ENCODE measurements around the gene ZNF618.

DNA sequence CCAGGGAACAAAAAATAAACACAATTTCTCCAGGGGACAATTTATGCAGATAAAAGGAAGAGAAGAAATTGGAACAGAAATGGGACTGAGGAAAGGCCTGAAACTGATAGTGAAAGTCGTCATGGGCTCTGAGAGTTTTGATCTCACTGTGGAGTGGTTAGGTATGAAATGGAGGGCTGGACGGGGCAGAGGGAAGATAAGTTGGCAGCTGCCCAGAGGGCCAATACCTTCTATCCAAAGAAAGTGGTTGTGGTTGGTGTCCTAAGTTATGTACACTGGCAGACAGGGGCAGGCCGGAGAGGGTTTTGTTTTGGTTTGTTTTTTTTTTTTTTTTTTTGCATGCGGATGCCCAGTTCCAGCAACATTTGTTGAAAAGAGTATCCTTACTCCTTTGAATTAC, 46.1 kb downstream of the ZNF618 start:
- TF ChIP-seq, protein P1, sequence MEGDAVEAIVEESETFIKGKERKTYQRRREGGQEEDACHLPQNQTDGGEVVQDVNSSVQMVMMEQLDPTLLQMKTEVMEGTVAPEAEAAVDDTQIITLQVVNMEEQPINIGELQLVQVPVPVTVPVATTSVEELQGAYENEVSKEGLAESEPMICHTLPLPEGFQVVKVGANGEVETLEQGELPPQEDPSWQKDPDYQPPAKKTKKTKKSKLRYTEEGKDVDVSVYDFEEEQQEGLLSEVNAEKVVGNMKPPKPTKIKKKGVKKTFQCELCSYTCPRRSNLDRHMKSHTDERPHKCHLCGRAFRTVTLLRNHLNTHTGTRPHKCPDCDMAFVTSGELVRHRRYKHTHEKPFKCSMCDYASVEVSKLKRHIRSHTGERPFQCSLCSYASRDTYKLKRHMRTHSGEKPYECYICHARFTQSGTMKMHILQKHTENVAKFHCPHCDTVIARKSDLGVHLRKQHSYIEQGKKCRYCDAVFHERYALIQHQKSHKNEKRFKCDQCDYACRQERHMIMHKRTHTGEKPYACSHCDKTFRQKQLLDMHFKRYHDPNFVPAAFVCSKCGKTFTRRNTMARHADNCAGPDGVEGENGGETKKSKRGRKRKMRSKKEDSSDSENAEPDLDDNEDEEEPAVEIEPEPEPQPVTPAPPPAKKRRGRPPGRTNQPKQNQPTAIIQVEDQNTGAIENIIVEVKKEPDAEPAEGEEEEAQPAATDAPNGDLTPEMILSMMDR (conservative IDR thresholded peaks at IDR 0.05; ENCODE audit: low read length): no peak
- TF ChIP-seq EZH2phosphoT487 (IDR thresholded peaks at IDR 0.05; ENCODE audit: borderline replicate concordance, low read depth, low read length): no peak
